DND-41 (cell line): ENCODE results near the gene C1QTNF1.

Source experiments
- ATAC-seq: fragments of 200-7000 bp; cut with Tn5 transposase; 3 replicates; pipeline ENCODE4 v1.9.1; 2021; ENCODE audit warnings: low read depth; ENCODE audit not compliant: insufficient read depth
- DNase-seq: peaks from one replicate; pipeline ENCODE4 v3.0.0-alpha.2; 2020
- H2AFZ ChIP-seq: 2 replicates; pipeline ENCODE4 v1.6.0; 2012; ENCODE audit warnings: low read depth, low read length
- H3K27ac ChIP-seq: 2 replicates; pipeline ENCODE4 v1.5.1; 2012; ENCODE audit warnings: low read length, inconsistent platforms
- H3K27me3 ChIP-seq: fragments of 200-600 bp; sonication (generic); 2 replicates; pipeline ENCODE4 v1.6.0; 2012; ENCODE audit warnings: low read length, mild to moderate bottlenecking, inconsistent platforms; ENCODE audit not compliant: insufficient read depth, poor library complexity
- H3K36me3 ChIP-seq: 2 replicates; pipeline ENCODE4 v1.5.1; 2012; ENCODE audit warnings: low read length, inconsistent platforms; ENCODE audit not compliant: insufficient read depth
- H3K4me1 ChIP-seq: 2 replicates; pipeline ENCODE4 v1.5.1; 2012; ENCODE audit warnings: mild to moderate bottlenecking, low read length; ENCODE audit not compliant: insufficient read depth
- H3K4me2 ChIP-seq: 2 replicates; pipeline ENCODE4 v1.6.0; 2012; ENCODE audit warnings: mild to moderate bottlenecking, moderate library complexity, low read length, inconsistent platforms; ENCODE audit not compliant: insufficient read depth
- H3K4me3 ChIP-seq, 2 experiments: fragments of 200-600 bp in 1 of 2; shearing (Covaris generic) in 1 of 2; 2 replicates each; pipeline ENCODE4 v1.5.1; 2012 to 2016; ENCODE audit warnings: inconsistent platforms in 2 of 2, low read length in 2 of 2, mild to moderate bottlenecking in 2 of 2, low read depth in 1 of 2, moderate library complexity in 1 of 2
- H3K79me2 ChIP-seq: 2 replicates; pipeline ENCODE4 v1.6.0; 2012; ENCODE audit warnings: low read length, inconsistent platforms; ENCODE audit not compliant: insufficient read depth
- H3K9ac ChIP-seq: 2 replicates; pipeline ENCODE4 v1.6.0; 2012; ENCODE audit warnings: low read depth, mild to moderate bottlenecking, inconsistent platforms, low read length, moderate library complexity
- H3K9me3 ChIP-seq: 2 replicates; pipeline ENCODE4 v1.5.1; 2012; ENCODE audit warnings: low read length, moderate library complexity, mild to moderate bottlenecking, inconsistent platforms; ENCODE audit not compliant: insufficient read depth, severe bottlenecking
- H4K20me1 ChIP-seq: 2 replicates; pipeline ENCODE4 v1.6.0; 2012; ENCODE audit warnings: low read length; ENCODE audit not compliant: insufficient read depth
- EZH2 ChIP-seq: IDR thresholded peaks from 3 replicates; pipeline ENCODE4 v1.6.1; 2012; ENCODE audit warnings: borderline replicate concordance, low read depth, mild to moderate bottlenecking, moderate library complexity, low read length, inconsistent platforms; ENCODE audit not compliant: severe bottlenecking
- TF ChIP-seq, protein P1 (sequence below): IDR thresholded peaks from 2 replicates; pipeline ENCODE4 v1.5.1; 2012; ENCODE audit warnings: borderline replicate concordance, low read length, moderate library complexity, mild to moderate bottlenecking; ENCODE audit not compliant: poor library complexity, severe bottlenecking; ENCODE audit errors: extremely low read depth

The C1QTNF1 gene

DNA sequence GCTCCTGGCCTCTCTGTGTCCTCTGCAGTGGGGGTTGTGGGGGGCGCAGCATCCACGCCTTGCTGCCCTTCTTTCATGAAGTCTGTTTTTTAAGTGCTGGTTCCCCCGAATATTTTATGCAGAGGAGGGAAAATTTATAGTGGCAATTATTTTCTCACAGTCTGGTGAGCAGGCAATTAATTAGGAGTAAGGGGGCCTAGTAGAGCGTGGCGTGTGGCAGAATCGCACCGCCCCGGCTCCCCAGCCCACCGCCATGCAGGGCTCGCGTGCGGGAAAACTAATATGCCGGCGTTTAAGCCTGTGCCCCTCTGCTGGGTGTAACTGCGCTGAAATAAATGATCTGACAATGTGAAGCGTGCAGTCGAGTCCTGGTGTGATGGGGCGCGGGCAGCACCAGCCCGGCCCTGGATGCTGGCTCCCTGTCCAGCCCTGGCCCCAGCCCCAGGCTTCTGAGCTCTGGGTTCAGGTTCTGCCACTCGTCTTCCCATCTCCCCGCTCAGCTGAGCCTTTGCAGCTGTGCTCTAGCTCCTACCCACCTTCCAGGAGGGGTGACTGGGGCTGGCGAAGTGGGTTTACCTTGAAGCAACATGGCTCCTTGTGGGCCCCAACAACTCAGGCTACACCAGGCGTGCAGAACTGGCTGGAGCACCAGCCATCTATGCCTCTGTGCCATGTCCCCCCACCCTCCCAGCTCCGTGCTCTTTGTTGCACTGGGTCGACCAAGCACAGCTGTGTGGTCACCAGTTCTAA lies 64.5 kb downstream of the C1QTNF1 start:
- Histone ChIP-seq H3K4me1 (no peaks in the 10 kb centered on the region), H3K27me3 (no peaks in the 10 kb centered on the region), H3K79me2 (no peaks in the 10 kb centered on the region), H4K20me1 (peaks cover 22% of the 10 kb centered on the region), H3K36me3 (peaks cover 21% of the 10 kb centered on the region), H3K9ac (no peak overlapping the region), H3K9me3 (no peaks in the 10 kb centered on the region), H3K4me2 (no peak overlapping the region), H3K4me3 (no peak overlapping the region), H3K27ac (no peak overlapping the region), H2AFZ (no peak overlapping the region)
- DNase-seq (no peak), ATAC-seq (no peak)
- TF ChIP-seq, protein P1, sequence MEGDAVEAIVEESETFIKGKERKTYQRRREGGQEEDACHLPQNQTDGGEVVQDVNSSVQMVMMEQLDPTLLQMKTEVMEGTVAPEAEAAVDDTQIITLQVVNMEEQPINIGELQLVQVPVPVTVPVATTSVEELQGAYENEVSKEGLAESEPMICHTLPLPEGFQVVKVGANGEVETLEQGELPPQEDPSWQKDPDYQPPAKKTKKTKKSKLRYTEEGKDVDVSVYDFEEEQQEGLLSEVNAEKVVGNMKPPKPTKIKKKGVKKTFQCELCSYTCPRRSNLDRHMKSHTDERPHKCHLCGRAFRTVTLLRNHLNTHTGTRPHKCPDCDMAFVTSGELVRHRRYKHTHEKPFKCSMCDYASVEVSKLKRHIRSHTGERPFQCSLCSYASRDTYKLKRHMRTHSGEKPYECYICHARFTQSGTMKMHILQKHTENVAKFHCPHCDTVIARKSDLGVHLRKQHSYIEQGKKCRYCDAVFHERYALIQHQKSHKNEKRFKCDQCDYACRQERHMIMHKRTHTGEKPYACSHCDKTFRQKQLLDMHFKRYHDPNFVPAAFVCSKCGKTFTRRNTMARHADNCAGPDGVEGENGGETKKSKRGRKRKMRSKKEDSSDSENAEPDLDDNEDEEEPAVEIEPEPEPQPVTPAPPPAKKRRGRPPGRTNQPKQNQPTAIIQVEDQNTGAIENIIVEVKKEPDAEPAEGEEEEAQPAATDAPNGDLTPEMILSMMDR, result no peak
- TF ChIP-seq EZH2, result no peak

DNA sequence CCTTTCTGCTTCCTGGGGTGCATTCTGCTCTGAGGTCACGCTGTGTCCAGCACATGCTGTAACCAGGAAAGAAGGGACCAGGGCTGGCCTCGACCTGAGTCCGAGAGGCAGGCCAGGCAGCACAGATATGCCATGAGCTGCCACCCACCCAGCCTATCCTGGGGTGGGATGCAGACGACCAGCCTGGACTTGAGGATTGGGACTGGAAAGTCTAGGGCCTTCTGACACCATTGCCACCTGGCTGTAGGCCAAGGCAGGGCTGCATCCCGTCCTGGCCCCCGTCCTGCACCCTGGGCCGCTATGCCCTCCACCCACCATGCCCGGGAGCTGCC lies 65.0 kb downstream of the C1QTNF1 start:
- ATAC-seq, result no peak
- TF ChIP-seq, protein P1, result no peak
- TF ChIP-seq EZH2, result no peak
- H3K27me3 ChIP-seq, result peaks cover 3% of the 10 kb centered on the region
- H3K4me2 ChIP-seq, result no peak overlapping the region
- no peaks in the 10 kb centered on the region for H3K9me3 ChIP-seq
- DNase-seq, result no peak
- no peak overlapping the region for H2AFZ ChIP-seq
- H4K20me1 ChIP-seq, result peaks cover 23% of the 10 kb centered on the region
- H3K79me2 ChIP-seq, result no peaks in the 10 kb centered on the region
- no peaks in the 10 kb centered on the region for H3K4me1 ChIP-seq
- H3K9ac ChIP-seq, result no peak overlapping the region
- H3K4me3 ChIP-seq, result no peak overlapping the region
- H3K36me3 ChIP-seq, result peaks cover 16% of the 10 kb centered on the region
- no peak overlapping the region for H3K27ac ChIP-seq

DNA sequence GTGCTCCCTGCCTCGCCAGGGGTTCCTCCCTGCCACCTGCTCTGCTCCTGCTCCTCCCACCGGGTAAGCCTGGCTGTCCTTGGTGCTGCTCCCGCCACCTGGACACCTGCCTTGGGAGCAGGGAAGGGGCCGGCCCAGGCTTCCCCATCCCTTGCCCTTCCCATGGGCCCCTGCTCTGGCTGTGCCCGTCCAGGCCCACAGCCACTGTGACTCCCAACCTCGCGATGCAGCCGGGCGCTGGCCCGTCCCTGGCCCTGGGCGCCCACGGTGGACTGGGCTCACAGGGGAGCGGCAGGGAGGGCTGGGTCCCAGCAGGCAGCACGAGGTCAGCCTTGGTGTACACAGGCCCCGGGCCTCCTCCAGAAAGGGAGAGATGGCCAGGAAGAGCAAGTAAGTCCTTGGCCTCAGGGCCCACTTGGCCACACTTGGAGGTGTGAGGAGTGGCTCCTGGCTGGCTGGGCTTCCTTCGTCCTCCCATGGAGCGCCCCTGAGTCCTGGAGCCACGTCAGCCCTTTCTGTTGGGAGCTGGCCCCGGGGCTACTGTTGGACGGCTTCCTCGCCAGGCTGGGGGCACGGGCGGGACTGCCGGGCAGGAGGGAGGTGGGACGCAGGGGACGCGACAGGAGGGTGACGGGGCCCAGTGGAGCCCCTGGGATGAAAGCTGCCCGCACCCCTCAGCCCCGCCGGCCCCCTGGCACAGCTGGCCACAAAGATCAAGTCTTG lies 65.9 kb downstream of the C1QTNF1 start:
- H3K27ac ChIP-seq, result no peak overlapping the region
- TF ChIP-seq EZH2, result no peak

DNA sequence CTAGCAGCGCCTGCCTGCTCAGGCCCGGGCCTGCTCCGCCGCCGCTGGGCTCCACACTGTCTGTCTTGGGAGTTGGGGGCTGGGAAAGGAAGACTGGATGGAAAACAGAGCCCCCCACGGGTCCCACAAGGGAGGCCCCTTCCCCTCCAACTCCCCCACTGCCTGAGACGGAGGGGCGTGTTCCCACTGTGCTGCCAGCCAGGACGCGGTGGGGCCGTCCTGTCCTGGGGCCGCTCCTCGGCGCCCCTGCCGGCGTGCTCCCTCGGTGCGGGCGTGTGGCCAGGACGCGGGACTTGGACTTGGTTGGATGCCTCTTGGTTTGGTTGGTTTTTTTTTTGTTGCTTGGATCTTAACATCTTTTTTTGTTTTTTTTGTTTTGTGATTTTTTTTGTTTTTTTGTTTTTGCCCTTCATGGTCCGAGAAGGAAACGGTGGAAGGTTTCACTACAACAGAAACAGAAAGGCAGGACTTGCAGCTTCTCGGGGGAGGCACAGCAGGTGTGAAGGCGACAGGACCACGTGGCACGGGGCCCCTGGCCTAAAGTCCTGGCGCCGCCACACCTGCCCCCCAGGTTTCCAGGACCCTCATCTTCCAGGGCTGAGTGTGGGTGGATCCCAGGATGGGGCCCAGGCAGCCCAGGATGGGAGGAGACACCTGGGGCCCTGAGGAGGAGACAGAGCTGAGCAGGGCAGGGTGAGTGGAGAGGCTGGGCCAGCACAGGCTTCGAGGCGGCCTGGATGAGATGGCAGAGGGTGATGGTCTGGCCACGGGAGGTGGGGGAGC lies 66.7 kb downstream of the C1QTNF1 start:
- Histone ChIP-seq H4K20me1 (peaks cover 22% of the 10 kb centered on the region; the same call in 1 of the 2 replicates), H3K27ac (no peak overlapping the region), H3K9me3 (no peaks in the 10 kb centered on the region), H2AFZ (no peak overlapping the region), H3K4me3 (no peak overlapping the region), H3K27me3 (peaks cover 4% of the 10 kb centered on the region), H3K36me3 (peaks cover 3% of the 10 kb centered on the region; the same call in 1 of the 2 replicates), H3K79me2 (no peaks in the 10 kb centered on the region), H3K9ac (no peak overlapping the region), H3K4me2 (no peak overlapping the region), H3K4me1 (no peaks in the 10 kb centered on the region)
- DNase-seq (no peak), ATAC-seq (no peak)
- TF ChIP-seq, protein P1, result no peak
- TF ChIP-seq EZH2, result no peak

More for the DNA sequence above, 65.9 kb downstream of the C1QTNF1 start:
- no peak overlapping the region for H3K4me3 ChIP-seq
- H3K4me2 ChIP-seq, result no peak overlapping the region
- H3K27me3 ChIP-seq, result peaks cover 4% of the 10 kb centered on the region
- H3K36me3 ChIP-seq, result peaks cover 8% of the 10 kb centered on the region; the same call in 1 of the 2 replicates
- no peak for ATAC-seq
- no peaks in the 10 kb centered on the region for H3K79me2 ChIP-seq
- no peak overlapping the region for H2AFZ ChIP-seq
- H3K9me3 ChIP-seq, result no peaks in the 10 kb centered on the region
- peaks cover 22% of the 10 kb centered on the region; the same call in 1 of the 2 replicates for H4K20me1 ChIP-seq
- no peak overlapping the region for H3K9ac ChIP-seq
- no peak for DNase-seq
- H3K4me1 ChIP-seq, result no peaks in the 10 kb centered on the region
